A172 (cell line): ENCODE measurements around the gene BCL2. TPM values are rescaled to one million over a fixed set of nuclear protein-coding genes. Genes with fewer than 3 reads are reported as not detected.

Experiments used
- DNase-seq: peaks from one replicate; pipeline ENCODE4 v3.0.0-alpha.2; 2015; ENCODE audit warnings: low spot score
- total RNA-seq: library from RNA; depleted of rRNA; stranded (reverse); fragments of >200 nt; shearing (Covaris generic); gene quantifications from 2 replicates; pipeline ENCODE4 v1.2.3, GENCODE V29; 2014

Gene BCL2
- total RNA-seq, 1 experiment from 2014 or later = 2.5 TPM

DNA sequence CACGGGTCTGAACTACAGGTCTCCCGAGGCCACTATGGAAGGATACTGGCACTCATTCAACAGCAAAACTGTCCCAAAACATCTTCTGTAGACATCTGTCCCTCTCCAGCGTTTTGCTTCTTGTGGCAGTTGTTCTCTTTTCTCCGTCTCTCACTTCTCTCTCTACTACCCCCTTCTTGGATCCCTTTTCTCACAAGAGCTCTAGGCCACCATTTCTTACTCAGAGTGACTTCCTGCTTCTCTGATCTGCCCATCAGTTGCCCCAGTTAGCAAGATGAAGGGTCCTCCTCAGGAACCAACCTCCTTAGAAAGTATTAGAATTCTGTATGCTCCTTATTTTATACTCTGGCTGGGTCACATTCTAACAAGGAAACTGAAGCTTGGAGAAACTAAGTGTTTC is 32.6 kb downstream of the BCL2 start:
- DNase-seq = no peak

GRCh38 chr18:63284827-63285733 is 34.5 kb downstream of the BCL2 start:
- DNase-seq = no peak

GRCh38 chr18:63284173-63284799 is 35.3 kb downstream of the BCL2 start:
- no peak for DNase-seq

DNA sequence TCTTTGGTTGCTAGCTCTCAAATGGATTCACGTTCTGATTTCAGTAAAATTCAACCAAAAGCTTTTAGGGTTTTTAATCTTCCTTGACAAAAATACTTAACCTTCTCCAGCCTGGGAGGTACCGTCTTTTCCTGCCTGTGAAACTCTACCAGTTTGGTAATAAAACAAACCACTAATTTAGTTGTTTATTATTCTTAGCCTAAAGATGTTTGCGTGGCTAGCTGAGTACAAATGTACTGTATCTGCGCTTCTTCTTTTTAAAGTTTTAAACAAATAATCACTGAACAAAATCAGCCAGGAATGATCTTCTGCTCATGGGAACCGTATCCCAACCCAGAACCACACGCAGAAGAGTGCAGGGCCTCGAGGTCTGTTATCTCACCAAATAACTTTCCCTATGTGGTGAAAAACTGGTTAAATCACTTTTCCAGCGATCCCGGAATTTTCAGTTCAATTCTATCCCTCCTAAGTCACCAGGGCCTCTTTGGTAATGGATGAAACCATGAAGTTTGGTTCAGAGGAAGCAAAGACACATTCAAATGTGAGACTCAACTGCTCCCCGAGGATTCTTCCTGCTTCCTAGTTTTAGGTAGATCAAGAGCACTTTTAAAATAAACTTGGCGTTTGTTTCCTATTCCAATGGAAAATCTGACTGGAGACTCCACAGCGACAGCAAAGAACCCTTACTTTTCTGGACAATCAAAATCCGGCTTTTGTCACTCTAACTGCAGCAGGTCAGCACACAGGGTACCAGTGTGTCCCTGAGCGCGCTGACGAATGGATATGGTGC is 36.1 kb downstream of the BCL2 start:
- DNase-seq = no peak

DNA sequence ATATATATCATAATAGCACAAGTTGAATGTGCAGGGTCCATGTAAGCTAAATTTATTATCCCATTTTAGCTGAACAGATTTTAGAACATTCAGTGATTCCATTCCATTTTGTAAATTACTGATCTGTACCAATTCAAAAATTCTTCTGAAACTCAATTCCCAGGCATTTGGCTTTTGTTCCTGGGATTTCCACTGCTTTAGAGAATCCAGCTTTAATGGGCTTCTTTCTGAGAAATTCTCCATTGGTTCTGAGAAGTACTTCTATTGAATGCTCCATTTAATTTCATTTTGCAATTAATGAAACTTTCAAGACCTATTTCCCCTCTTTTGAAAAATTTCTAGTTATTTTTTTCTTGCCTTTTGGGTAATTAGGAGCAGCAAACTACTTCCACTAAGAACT is 36.8 kb downstream of the BCL2 start:
- DNase-seq = no peak

DNA sequence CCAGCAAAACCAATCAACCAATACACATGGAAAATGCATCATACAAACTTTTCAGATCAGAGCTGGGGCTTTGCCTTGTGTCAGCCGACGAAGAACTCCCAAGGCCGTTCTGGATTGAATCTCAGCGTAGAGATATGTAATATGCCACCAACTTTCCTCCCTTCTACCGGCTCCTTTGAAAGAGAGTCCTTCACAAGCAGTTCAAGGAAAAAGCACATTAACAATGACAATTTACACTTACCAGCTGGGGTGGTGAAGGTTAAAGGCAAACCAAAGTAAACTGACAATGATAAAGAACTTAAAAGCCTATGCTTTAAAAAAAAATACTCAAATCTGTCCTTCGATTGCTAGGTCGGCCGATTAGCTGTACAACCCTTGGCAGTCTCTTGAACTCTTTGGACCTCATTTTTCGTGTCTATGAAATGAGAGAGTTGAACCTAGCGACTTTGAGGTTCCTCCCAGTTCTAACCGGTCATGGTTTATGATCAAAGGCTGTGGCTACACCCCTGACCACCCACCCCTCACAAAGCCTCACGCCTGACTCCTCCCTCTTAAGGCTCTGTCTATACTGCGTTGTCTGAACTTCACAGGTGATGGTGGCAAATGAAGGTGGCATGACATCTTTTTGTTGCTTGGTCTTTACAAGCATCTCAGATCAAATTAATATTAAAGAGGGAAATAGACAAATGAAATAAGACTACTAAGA is 46.2 kb downstream of the BCL2 start:
- no peak for DNase-seq

GRCh38 chr18:63272638-63273037 is 46.9 kb downstream of the BCL2 start:
- DNase-seq = no peak

- DNase-seq = no peak
These were observed 47.7 kb downstream of the BCL2 start for GRCh38 chr18:63271881-63272299.

- no peak for DNase-seq
These were observed 48.4 kb downstream of the BCL2 start for GRCh38 chr18:63271148-63271547.

GRCh38 chr18:63267975-63268721 is 51.4 kb downstream of the BCL2 start:
- DNase-seq = no peak

- DNase-seq = no peak
These were observed 52.4 kb downstream of the BCL2 start for GRCh38 chr18:63266888-63267790.

DNA sequence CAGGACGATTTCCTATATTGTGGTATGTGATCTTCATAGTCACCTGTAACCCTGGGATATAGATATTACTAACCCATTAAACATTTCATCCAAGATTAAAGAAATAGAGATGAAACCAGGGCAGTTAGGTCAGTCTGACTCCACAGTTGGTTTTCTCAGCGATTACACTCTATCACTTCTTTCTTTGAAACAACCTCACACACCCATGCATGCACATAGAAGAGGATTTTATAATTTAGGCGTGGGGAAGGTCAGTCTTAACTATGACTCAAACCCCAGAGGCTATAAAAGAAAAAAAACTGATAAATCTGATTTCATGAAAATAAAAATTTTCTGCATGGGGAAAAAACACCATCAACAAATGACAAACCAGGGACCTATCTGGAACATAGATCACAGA is 54.2 kb downstream of the BCL2 start:
- DNase-seq = no peak

DNA sequence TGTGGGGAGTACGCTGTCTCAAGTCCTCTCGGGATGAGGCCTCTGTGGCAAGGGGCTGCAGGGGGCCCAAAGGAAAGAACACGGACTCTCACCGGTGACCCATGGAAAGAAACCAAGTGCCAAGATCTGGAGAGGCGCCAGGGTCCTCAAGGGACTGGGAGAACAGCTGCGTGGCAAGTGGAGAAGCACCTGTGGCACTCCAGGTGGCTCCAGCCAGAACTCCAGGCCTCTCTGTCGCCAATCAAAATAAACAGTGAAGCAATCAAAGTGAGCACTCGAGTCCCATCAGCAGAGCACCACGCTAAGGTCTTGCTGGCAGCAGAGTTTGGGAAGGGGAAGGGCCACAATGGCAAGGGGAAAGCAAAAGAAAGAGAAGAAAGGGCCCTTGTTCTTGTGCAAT is 54.7 kb downstream of the BCL2 start:
- DNase-seq = no peak

- no peak for DNase-seq
These were observed 56.1 kb downstream of the BCL2 start for GRCh38 chr18:63263444-63263843.

- DNase-seq = no peak
These were observed 56.9 kb downstream of the BCL2 start for GRCh38 chr18:63262369-63263335.

- DNase-seq = no peak
These were observed 58.5 kb downstream of the BCL2 start for GRCh38 chr18:63261029-63261428.

DNA sequence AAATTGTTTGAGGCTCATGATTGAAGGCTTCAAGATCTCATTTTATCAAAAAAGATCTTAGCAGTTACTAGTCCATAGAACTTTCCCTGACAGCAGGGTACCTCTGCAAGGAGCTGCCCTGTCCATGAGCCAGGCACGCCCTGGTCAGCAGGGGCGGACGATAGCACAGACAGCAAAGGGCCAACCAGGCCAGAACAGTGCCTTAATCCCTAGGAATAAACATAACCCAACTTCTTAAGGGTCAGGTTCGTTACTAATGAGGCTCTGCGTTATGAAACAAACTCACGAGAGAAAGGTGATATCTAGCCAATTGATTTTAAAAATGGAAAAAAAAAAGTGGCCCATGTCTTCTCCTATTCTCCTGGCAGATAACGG is 59.2 kb downstream of the BCL2 start:
- DNase-seq = no peak

GRCh38 chr18:63259567-63260379 is 59.8 kb downstream of the BCL2 start:
- DNase-seq = no peak
